Measurements from ENCODE around the gene RMDN3.

- TF ChIP-seq POLR2A (IDR thresholded peaks at IDR 0.05; ENCODE audit: low read length) (no peak), GATA1 (IDR thresholded peaks at IDR 0.05; ENCODE audit: low read depth, low read length) (no peak)
Observed at GRCh38 chr15:40739047-40739446, 16.0 kb downstream of the RMDN3 start.

All from erythroblast (primary cell).